Right lobe of liver (tissue), 6 donors: ENCODE data around the gene CCNL1. TPM values are rescaled to one million over a fixed set of nuclear protein-coding genes. Genes with fewer than 3 reads are reported as not detected.

ENCODE experiments used
- ATAC-seq, 4 donors: fragments of 200-7000 bp; cut with Tn5 transposase; one replicate each; pipeline ENCODE4 v1.9.1; 2020; ENCODE audit warnings: mild to moderate bottlenecking in 4 of 4, moderate library complexity in 4 of 4
- DNase-seq, 3 donors: peaks; one replicate each; pipeline ENCODE4 v3.0.0-alpha.2; 2020
- H3K27ac ChIP-seq, 3 donors: fragments of 200-600 bp; one replicate each; pipeline ENCODE4 v1.8.0; 2022
- H3K27me3 ChIP-seq, 2 donors: fragments of 200-600 bp; one replicate each; pipeline ENCODE4 v1.8.0; 2022
- H3K36me3 ChIP-seq, 4 donors: fragments of 200-600 bp; sonication (generic) in 1 of 4; one replicate each; pipeline versions ENCODE4 v1.5.1 to v1.8.0; 2017 to 2022; ENCODE audit warnings: control low read depth in 1 of 4
- H3K4me1 ChIP-seq, 4 donors: fragments of 200-600 bp; sonication (generic) in 1 of 4; one replicate each; pipeline versions ENCODE4 v1.5.1 to v1.8.0; 2017 to 2022; ENCODE audit warnings: control low read depth in 1 of 4
- H3K4me3 ChIP-seq, 3 donors: fragments of 200-600 bp; one replicate each; pipeline ENCODE4 v1.8.0; 2022
- H3K9me3 ChIP-seq, 4 donors: fragments of 200-600 bp; sonication (generic) in 1 of 4; one replicate each; pipeline versions ENCODE4 v1.5.1 to v1.8.0; 2017 to 2022; ENCODE audit warnings: control low read depth in 1 of 4
- POLR2A ChIP-seq: fragments of 450-650 bp; IDR thresholded peaks from one replicate; pipeline ENCODE4 v1.6.1; 2017; ENCODE audit warnings: antibody characterized with exemption, mild to moderate bottlenecking
- WGBS: methylation state at CpG from one replicate; pipeline ENCODE4 v1.1.6; 2018; ENCODE audit warnings: low coverage, low lambda C conversion rate; ENCODE audit not compliant: insufficient coverage; ENCODE audit errors: missing lambda C conversion rate; 5-methylcytosine and 5-hydroxymethylcytosine counted together
- intact Hi-C, 2 donors: fragments of 100-400 bp; cut with DNase I; formaldehyde crosslinking; loops; one replicate each; pipeline versions ENCODE4 v1.11.2 to v1.14.1; 2022
- long read RNA-seq: library from polyadenylated mRNA; unstranded; transcript quantifications from one replicate; pipeline ENCODE4 v2.0.0, GENCODE V29; 2019
- total RNA-seq, 6 experiments: library from RNA; depleted of rRNA in 2 of 6; stranded (reverse); fragments of >200 nt in 2 of 6; fragmentation: NEBNext Ultra II Directional in 3 of 6; extraction: Animal tissue kit (Norgen Biotek cat#: 25700) in 3 of 6; gene quantifications; one replicate each; pipeline versions ENCODE4 v1.1.0 to v1.2.4, GENCODE V29; 2016 to 2023
- TF ChIP-seq, protein P1 (sequence below), 4 donors: fragments of 200-600 bp in 3 of 4; fragments of 450-650 bp in 1 of 4; IDR thresholded peaks; one replicate each; pipeline versions ENCODE4 v1.5.1 to v1.8.0; 2016 to 2022; ENCODE audit warnings: antibody characterized with exemption in 4 of 4, mild to moderate bottlenecking in 2 of 4
- donor health status: DM: no; HTN: yes; CAD: no.
- donor health status: DM: no; HTN: no; CAD: no.
- donor health status: DM: no; HTN: no; CAD: no.
- donor health status: DM: no; HTN: yes; CAD: no.
- donor health status: DM: no; HTN: yes; CAD: no.

The CCNL1 gene
- total RNA-seq, result 100 to 1,000 TPM in 2 of 6 experiments, 10 to 100 TPM in 4; 34.0 to 153 (median 78.5) TPM
- long read RNA-seq, full-length matches to known transcripts, result 2 of 5 reads
- long read RNA-seq, partial matches to known transcripts, result 1 of 5 reads
- long read RNA-seq, other reads (novel, unspliced or antisense), result 2 of 5 reads

DNA sequence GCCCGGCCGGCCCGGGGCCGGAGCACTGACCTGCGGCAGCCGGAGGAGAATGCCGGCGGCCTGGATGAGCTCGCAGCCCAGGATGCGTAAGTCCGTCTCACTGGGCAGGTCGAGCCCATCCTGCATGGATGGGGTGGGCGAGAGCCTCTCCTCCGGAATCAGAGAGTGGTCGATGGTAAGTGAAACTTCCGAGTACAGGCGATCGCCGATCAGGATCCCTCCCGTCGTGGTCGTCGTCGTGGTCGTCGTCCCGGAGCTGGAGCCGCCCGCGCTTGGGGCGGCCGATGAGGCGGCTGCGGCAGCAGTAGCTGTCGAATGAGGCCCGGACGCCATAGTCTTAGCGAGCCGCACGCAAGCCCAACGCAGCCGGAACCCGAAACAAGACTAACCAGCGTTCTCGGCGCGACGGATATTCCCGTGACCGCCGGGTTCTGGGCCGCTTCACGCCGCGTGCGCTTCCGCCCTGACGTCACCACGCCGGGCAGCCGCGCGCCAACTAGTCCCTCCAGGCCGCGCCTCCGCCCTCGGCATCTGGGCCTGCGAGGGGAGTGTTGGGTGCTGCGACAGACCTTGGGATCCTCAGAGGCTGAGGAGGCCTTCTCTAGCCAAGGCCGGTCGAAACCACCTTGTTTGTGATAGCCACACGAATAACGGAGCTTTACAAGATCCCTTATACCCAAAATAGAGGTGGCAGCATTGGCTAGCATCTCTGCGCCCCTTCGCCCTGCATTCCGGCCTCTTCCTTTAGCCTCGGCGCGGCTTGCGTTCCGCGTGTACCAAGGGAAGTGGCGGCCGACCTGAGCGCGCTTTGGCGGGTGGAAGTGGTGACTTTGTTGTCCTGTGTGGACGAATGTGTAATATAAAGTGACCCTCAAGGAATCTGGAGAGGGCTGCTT is at the start of gene CCNL1:
Gene CCNL1 (minus strand): TSS at position 386 of the 896 bp plus-strand sequence. CDS start 53 bp downstream, at position 333.
- intact Hi-C loops, result no loop called here
- TF ChIP-seq, protein P1, sequence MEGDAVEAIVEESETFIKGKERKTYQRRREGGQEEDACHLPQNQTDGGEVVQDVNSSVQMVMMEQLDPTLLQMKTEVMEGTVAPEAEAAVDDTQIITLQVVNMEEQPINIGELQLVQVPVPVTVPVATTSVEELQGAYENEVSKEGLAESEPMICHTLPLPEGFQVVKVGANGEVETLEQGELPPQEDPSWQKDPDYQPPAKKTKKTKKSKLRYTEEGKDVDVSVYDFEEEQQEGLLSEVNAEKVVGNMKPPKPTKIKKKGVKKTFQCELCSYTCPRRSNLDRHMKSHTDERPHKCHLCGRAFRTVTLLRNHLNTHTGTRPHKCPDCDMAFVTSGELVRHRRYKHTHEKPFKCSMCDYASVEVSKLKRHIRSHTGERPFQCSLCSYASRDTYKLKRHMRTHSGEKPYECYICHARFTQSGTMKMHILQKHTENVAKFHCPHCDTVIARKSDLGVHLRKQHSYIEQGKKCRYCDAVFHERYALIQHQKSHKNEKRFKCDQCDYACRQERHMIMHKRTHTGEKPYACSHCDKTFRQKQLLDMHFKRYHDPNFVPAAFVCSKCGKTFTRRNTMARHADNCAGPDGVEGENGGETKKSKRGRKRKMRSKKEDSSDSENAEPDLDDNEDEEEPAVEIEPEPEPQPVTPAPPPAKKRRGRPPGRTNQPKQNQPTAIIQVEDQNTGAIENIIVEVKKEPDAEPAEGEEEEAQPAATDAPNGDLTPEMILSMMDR (IDR thresholded peaks at IDR 0.05), result no peak
- peak; percentile 100 for TF ChIP-seq POLR2A
- Histone ChIP-seq H3K36me3 (peaks cover 7 to 39% (median 26%) of the 10 kb centered on the region in 4 donors), H3K27me3 (no peaks in the 10 kb centered on the region), H3K9me3 (no peaks in the 10 kb centered on the region), H3K4me3 (peak within 1 kb of the TSS; percentile 82 to 84 (median 83)), H3K4me1 (peaks cover 0 to 49% (median 16%) of the 10 kb centered on the region in 4 donors), H3K27ac (peak within 1 kb of the TSS; percentile 100)
- DNase-seq, result peak; percentile 96 to 97 (median 97)
- WGBS, result 0% methylated on average over 11 of the region's 88 CpGs
- peak; percentile 83 to 93 (median 89) for ATAC-seq

- intact Hi-C loops, result no loop called here
- no peaks in the 10 kb centered on the region for H3K9me3 ChIP-seq
- WGBS, result 73% methylated on average over 1 of the region's 1 CpG
- DNase-seq (no peak), ATAC-seq (no peak)
- no peak overlapping the region for H3K27ac ChIP-seq
- no peaks in the 10 kb centered on the region for H3K27me3 ChIP-seq
- no peaks in the 10 kb centered on the region for H3K4me1 ChIP-seq
- no peaks in the 10 kb centered on the region for H3K36me3 ChIP-seq
- no peak for TF ChIP-seq POLR2A
- TF ChIP-seq, protein P1 (IDR thresholded peaks at IDR 0.05), result no peak
- no peak overlapping the region for H3K4me3 ChIP-seq
Observed at GRCh38 chr3:157204880-157205279, 44.9 kb upstream of the CCNL1 start.

GRCh38 chr3:157204431-157204830 is 44.5 kb upstream of the CCNL1 start:
- intact Hi-C loops, result no loop called here
- ATAC-seq, result peak in 1 of 4 donors; percentile 37
- H3K27me3 ChIP-seq, result no peaks in the 10 kb centered on the region
- H3K4me3 ChIP-seq, result no peak overlapping the region
- TF ChIP-seq, protein P1 (IDR thresholded peaks at IDR 0.05), result peak; percentile 34 to 45 (median 44)
- no peak for TF ChIP-seq POLR2A
- H3K27ac ChIP-seq, result no peak overlapping the region
- no peaks in the 10 kb centered on the region for H3K9me3 ChIP-seq
- no peaks in the 10 kb centered on the region for H3K36me3 ChIP-seq
- 24% methylated on average over 1 of the region's 1 CpG for WGBS
- H3K4me1 ChIP-seq, result no peaks in the 10 kb centered on the region
- DNase-seq, result no peak

- DNase-seq, result no peak
- Histone ChIP-seq H3K4me1 (no peaks in the 10 kb centered on the region), H3K27me3 (no peaks in the 10 kb centered on the region), H3K36me3 (no peaks in the 10 kb centered on the region), H3K4me3 (no peak overlapping the region), H3K9me3 (no peaks in the 10 kb centered on the region), H3K27ac (no peak overlapping the region)
- peak; percentile 89 to 96 (median 89) for ATAC-seq
- WGBS, result 28% methylated on average over 6 of the region's 6 CpGs
- intact Hi-C loops, result no loop called here
- TF ChIP-seq POLR2A, result no peak
- TF ChIP-seq, protein P1 (IDR thresholded peaks at IDR 0.05), result peak; percentile 60 to 64 (median 62)
Observed at GRCh38 chr3:157201648-157202278, 41.8 kb upstream of the CCNL1 start.
